Bronchial epithelial cell (primary cell): ENCODE measurements around the gene CATSPER3. TPM values are rescaled to one million over a fixed set of nuclear protein-coding genes. Genes with fewer than 3 reads are reported as not detected.

Experiments
- DNase-seq: peaks from one replicate; pipeline ENCODE4 v3.0.0-alpha.2; 2010; ENCODE audit warnings: low read depth
- FAIRE-seq: peaks from 2 replicates; lab custom pipeline; 2011; peaks lifted over from hg19 to GRCh38; lab: Jason Lieb, UNC
- H3K27me3 ChIP-seq: 2 replicates; pipeline ENCODE4 v1.5.1; 2011; ENCODE audit warnings: low read length; ENCODE audit not compliant: control insufficient read depth, insufficient read depth
- H3K36me3 ChIP-seq: 2 replicates; pipeline ENCODE4 v1.5.1; 2011; ENCODE audit warnings: low read length; ENCODE audit not compliant: control insufficient read depth, insufficient read depth
- H3K4me3 ChIP-seq: 2 replicates; pipeline ENCODE4 v1.5.1; 2011; ENCODE audit warnings: mild to moderate bottlenecking, low read depth, low read length, control low read depth
- CTCF ChIP-seq: IDR thresholded peaks from 2 replicates; pipeline ENCODE4 v1.5.1; 2011; ENCODE audit warnings: mild to moderate bottlenecking, moderate library complexity, low read length, control low read depth, inconsistent platforms; ENCODE audit not compliant: insufficient read depth, severe bottlenecking
- total RNA-seq: library from RNA; depleted of rRNA; stranded (reverse); fragments of >200 nt; gene quantifications from 2 replicates; pipeline ENCODE4 v1.2.1, GENCODE V29; 2014

The CATSPER3 gene
- total RNA-seq, 1 donor from 2014 or later: under 0.01 TPM

- H3K4me3 ChIP-seq: no peak overlapping the region
- H3K36me3 ChIP-seq: no peaks in the 10 kb centered on the region
- FAIRE-seq (no peak), DNase-seq (no peak)
- H3K27me3 ChIP-seq: no peaks in the 10 kb centered on the region
- TF ChIP-seq CTCF: no peak
These were observed 84.9 kb downstream of the CATSPER3 start for GRCh38 chr5:135052511-135053145.

- H3K4me3 ChIP-seq: no peak overlapping the region
- DNase-seq (no peak), FAIRE-seq (no peak)
- H3K27me3 ChIP-seq: no peaks in the 10 kb centered on the region
- H3K36me3 ChIP-seq: no peaks in the 10 kb centered on the region
- no peak for TF ChIP-seq CTCF
These were observed 85.6 kb downstream of the CATSPER3 start for GRCh38 chr5:135053278-135053677.

GRCh38 chr5:135053989-135054388 lies 86.3 kb downstream of the CATSPER3 start:
- no peak for DNase-seq
- H3K4me3 ChIP-seq: no peak overlapping the region
- FAIRE-seq: peak; percentile 85
- TF ChIP-seq CTCF: no peak
- no peaks in the 10 kb centered on the region for H3K36me3 ChIP-seq
- no peaks in the 10 kb centered on the region for H3K27me3 ChIP-seq

GRCh38 chr5:135054546-135054945 lies 86.8 kb downstream of the CATSPER3 start:
- Histone ChIP-seq H3K4me3 (no peak overlapping the region), H3K27me3 (no peaks in the 10 kb centered on the region), H3K36me3 (no peaks in the 10 kb centered on the region)
- TF ChIP-seq CTCF: no peak
- FAIRE-seq: no peak
- DNase-seq: no peak

GRCh38 chr5:135055396-135055795 lies 87.7 kb downstream of the CATSPER3 start:
- TF ChIP-seq CTCF: no peak
- H3K36me3 ChIP-seq: no peaks in the 10 kb centered on the region
- no peak overlapping the region for H3K4me3 ChIP-seq
- no peaks in the 10 kb centered on the region for H3K27me3 ChIP-seq
- DNase-seq (no peak), FAIRE-seq (no peak)
